ENCODE results near the gene PLA2G4E. TPM values are rescaled to one million over a fixed set of nuclear protein-coding genes. Genes with fewer than 3 reads are reported as not detected.
A peak's percentile ranks its signal among the peaks of the same experiment; 100 is the strongest.

PLA2G4E gene
- total and polyA plus RNA-seq, 9 of the 15 experiments (the other 6 are each of a cell fraction or from before 2014, with no cell fraction given), result 0.03 TPM; not detected in 8

- TF ChIP-seq, protein P1, sequence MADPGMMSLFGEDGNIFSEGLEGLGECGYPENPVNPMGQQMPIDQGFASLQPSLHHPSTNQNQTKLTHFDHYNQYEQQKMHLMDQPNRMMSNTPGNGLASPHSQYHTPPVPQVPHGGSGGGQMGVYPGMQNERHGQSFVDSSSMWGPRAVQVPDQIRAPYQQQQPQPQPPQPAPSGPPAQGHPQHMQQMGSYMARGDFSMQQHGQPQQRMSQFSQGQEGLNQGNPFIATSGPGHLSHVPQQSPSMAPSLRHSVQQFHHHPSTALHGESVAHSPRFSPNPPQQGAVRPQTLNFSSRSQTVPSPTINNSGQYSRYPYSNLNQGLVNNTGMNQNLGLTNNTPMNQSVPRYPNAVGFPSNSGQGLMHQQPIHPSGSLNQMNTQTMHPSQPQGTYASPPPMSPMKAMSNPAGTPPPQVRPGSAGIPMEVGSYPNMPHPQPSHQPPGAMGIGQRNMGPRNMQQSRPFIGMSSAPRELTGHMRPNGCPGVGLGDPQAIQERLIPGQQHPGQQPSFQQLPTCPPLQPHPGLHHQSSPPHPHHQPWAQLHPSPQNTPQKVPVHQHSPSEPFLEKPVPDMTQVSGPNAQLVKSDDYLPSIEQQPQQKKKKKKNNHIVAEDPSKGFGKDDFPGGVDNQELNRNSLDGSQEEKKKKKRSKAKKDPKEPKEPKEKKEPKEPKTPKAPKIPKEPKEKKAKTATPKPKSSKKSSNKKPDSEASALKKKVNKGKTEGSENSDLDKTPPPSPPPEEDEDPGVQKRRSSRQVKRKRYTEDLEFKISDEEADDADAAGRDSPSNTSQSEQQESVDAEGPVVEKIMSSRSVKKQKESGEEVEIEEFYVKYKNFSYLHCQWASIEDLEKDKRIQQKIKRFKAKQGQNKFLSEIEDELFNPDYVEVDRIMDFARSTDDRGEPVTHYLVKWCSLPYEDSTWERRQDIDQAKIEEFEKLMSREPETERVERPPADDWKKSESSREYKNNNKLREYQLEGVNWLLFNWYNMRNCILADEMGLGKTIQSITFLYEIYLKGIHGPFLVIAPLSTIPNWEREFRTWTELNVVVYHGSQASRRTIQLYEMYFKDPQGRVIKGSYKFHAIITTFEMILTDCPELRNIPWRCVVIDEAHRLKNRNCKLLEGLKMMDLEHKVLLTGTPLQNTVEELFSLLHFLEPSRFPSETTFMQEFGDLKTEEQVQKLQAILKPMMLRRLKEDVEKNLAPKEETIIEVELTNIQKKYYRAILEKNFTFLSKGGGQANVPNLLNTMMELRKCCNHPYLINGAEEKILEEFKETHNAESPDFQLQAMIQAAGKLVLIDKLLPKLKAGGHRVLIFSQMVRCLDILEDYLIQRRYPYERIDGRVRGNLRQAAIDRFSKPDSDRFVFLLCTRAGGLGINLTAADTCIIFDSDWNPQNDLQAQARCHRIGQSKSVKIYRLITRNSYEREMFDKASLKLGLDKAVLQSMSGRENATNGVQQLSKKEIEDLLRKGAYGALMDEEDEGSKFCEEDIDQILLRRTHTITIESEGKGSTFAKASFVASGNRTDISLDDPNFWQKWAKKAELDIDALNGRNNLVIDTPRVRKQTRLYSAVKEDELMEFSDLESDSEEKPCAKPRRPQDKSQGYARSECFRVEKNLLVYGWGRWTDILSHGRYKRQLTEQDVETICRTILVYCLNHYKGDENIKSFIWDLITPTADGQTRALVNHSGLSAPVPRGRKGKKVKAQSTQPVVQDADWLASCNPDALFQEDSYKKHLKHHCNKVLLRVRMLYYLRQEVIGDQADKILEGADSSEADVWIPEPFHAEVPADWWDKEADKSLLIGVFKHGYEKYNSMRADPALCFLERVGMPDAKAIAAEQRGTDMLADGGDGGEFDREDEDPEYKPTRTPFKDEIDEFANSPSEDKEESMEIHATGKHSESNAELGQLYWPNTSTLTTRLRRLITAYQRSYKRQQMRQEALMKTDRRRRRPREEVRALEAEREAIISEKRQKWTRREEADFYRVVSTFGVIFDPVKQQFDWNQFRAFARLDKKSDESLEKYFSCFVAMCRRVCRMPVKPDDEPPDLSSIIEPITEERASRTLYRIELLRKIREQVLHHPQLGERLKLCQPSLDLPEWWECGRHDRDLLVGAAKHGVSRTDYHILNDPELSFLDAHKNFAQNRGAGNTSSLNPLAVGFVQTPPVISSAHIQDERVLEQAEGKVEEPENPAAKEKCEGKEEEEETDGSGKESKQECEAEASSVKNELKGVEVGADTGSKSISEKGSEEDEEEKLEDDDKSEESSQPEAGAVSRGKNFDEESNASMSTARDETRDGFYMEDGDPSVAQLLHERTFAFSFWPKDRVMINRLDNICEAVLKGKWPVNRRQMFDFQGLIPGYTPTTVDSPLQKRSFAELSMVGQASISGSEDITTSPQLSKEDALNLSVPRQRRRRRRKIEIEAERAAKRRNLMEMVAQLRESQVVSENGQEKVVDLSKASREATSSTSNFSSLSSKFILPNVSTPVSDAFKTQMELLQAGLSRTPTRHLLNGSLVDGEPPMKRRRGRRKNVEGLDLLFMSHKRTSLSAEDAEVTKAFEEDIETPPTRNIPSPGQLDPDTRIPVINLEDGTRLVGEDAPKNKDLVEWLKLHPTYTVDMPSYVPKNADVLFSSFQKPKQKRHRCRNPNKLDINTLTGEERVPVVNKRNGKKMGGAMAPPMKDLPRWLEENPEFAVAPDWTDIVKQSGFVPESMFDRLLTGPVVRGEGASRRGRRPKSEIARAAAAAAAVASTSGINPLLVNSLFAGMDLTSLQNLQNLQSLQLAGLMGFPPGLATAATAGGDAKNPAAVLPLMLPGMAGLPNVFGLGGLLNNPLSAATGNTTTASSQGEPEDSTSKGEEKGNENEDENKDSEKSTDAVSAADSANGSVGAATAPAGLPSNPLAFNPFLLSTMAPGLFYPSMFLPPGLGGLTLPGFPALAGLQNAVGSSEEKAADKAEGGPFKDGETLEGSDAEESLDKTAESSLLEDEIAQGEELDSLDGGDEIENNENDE (IDR thresholded peaks at IDR 0.05; ENCODE audit: low read depth, low read length), result no peak
- TF ChIP-seq PCBP1 (IDR thresholded peaks at IDR 0.05; ENCODE audit: low read depth, low read length, poor library complexity, severe bottlenecking) (no peak), HEY1 (CRISPR knock-in tag; IDR thresholded peaks at IDR 0.05; ENCODE audit: borderline replicate concordance) (no peak), POLR2B (IDR thresholded peaks at IDR 0.05; ENCODE audit: low read depth, partially characterized antibody) (peak; percentile 69), ZNF444 (CRISPR knock-in tag; IDR thresholded peaks at IDR 0.05) (no peak), ZNF583 (CRISPR knock-in tag; IDR thresholded peaks at IDR 0.05) (0 out of 2 replicates have a peak, but pooled peaks have one; percentile 24), DMBX1 (CRISPR knock-in tag; IDR thresholded peaks at IDR 0.05; ENCODE audit: borderline replicate concordance) (peak; percentile 70; the same call in 1 of the 2 replicates), MIER1 (IDR thresholded peaks at IDR 0.05; ENCODE audit: low read depth) (no peak), TFAM (CRISPR knock-in tag; conservative IDR thresholded peaks at IDR 0.05) (no peak), ZNF384 (IDR thresholded peaks at IDR 0.05; ENCODE audit: low read depth, low read length) (no peak), ZNF133 (CRISPR knock-in tag; IDR thresholded peaks at IDR 0.05) (no peak)
- TF ChIP-seq, protein P2, sequence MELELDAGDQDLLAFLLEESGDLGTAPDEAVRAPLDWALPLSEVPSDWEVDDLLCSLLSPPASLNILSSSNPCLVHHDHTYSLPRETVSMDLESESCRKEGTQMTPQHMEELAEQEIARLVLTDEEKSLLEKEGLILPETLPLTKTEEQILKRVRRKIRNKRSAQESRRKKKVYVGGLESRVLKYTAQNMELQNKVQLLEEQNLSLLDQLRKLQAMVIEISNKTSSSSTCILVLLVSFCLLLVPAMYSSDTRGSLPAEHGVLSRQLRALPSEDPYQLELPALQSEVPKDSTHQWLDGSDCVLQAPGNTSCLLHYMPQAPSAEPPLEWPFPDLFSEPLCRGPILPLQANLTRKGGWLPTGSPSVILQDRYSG (tag; conservative IDR thresholded peaks at IDR 0.05; ENCODE audit: low read depth), result no peak; the same call in 1 of the 2 replicates
- TF ChIP-seq, protein P3, sequence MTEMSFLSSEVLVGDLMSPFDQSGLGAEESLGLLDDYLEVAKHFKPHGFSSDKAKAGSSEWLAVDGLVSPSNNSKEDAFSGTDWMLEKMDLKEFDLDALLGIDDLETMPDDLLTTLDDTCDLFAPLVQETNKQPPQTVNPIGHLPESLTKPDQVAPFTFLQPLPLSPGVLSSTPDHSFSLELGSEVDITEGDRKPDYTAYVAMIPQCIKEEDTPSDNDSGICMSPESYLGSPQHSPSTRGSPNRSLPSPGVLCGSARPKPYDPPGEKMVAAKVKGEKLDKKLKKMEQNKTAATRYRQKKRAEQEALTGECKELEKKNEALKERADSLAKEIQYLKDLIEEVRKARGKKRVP (CRISPR knock-in tag; IDR thresholded peaks at IDR 0.05), result no peak
Observed at GRCh38 chr15:41972253-41973242, 48.3 kb downstream of the PLA2G4E start, which contains the start of gene EHD4 (continued).
